Measurements from ENCODE around the gene WNK1. TPM values are rescaled to one million over a fixed set of nuclear protein-coding genes. Genes with fewer than 3 reads are reported as not detected.

WNK1 gene
- total RNA-seq, 4 donors from 2014 or later, result 153 to 220 (median 178) TPM

GRCh38 chr12:873954-874353 is 121.6 kb downstream of the WNK1 start:
- Histone ChIP-seq H3K4me3 (no peak overlapping the region), H3K36me3 (peaks cover 0 to 80% (median 0%) of the 10 kb centered on the region in 3 donors), H3K27me3 (no peaks in the 10 kb centered on the region), H3K9me3 (no peaks in the 10 kb centered on the region), H3K27ac (no peak overlapping the region), H3K4me1 (no peaks in the 10 kb centered on the region)
- no peak for DNase-seq (ENCODE audit: low spot score in 2 of 2)
- no peak for TF ChIP-seq EP300 (IDR thresholded peaks at IDR 0.05)
- TF ChIP-seq POLR2A (IDR thresholded peaks at IDR 0.05), result no peak
- TF ChIP-seq, protein P1, sequence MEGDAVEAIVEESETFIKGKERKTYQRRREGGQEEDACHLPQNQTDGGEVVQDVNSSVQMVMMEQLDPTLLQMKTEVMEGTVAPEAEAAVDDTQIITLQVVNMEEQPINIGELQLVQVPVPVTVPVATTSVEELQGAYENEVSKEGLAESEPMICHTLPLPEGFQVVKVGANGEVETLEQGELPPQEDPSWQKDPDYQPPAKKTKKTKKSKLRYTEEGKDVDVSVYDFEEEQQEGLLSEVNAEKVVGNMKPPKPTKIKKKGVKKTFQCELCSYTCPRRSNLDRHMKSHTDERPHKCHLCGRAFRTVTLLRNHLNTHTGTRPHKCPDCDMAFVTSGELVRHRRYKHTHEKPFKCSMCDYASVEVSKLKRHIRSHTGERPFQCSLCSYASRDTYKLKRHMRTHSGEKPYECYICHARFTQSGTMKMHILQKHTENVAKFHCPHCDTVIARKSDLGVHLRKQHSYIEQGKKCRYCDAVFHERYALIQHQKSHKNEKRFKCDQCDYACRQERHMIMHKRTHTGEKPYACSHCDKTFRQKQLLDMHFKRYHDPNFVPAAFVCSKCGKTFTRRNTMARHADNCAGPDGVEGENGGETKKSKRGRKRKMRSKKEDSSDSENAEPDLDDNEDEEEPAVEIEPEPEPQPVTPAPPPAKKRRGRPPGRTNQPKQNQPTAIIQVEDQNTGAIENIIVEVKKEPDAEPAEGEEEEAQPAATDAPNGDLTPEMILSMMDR (IDR thresholded peaks at IDR 0.05), result no peak
- WGBS, 2 donors, result 83 to 91% methylated on average over 2 of the region's 2 CpGs

DNA sequence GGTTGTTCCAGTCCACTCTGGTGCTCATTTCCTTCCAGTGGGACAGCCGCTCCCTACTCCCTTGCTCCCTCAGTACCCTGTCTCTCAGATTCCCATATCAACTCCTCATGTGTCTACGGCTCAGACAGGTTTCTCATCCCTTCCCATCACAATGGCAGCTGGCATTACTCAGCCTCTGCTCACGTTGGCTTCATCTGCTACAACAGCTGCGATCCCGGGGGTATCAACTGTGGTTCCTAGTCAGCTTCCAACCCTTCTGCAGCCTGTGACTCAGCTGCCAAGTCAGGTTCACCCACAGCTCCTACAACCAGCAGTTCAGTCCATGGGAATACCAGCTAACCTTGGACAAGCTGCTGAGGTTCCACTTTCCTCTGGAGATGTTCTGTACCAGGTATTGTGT is 127.3 kb downstream of the WNK1 start:
- H3K36me3 ChIP-seq, result peaks cover 16 to 88% (median 25%) of the 10 kb centered on the region in 3 donors
- H3K4me1 ChIP-seq, result no peaks in the 10 kb centered on the region
- TF ChIP-seq EP300 (IDR thresholded peaks at IDR 0.05) (no peak), POLR2A (IDR thresholded peaks at IDR 0.05) (no peak)
- TF ChIP-seq, protein P1 (IDR thresholded peaks at IDR 0.05), result no peak
- H3K27me3 ChIP-seq, result no peaks in the 10 kb centered on the region
- no peak for DNase-seq (ENCODE audit: low spot score in 2 of 2)
- H3K9me3 ChIP-seq, result no peaks in the 10 kb centered on the region
- 91 to 92% methylated on average over 5 of the region's 5 CpGs for WGBS, 2 donors
- H3K27ac ChIP-seq, result no peak overlapping the region
- no peak overlapping the region for H3K4me3 ChIP-seq

DNA sequence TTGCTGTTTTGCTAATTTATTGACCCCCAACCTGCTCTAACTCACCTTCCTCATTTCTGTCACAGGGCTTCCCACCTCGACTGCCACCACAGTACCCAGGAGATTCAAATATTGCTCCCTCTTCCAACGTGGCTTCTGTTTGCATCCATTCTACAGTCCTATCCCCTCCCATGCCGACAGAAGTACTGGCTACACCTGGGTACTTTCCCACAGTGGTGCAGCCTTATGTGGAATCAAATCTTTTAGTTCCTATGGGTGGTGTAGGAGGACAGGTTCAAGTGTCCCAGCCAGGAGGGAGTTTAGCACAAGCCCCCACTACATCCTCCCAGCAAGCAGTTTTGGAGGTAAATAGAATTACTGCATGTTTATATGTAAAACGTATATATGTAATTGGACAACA is 128.3 kb downstream of the WNK1 start:
- Histone ChIP-seq H3K27me3 (no peaks in the 10 kb centered on the region), H3K4me3 (no peak overlapping the region), H3K36me3 (peaks cover 16 to 92% (median 31%) of the 10 kb centered on the region in 3 donors), H3K9me3 (no peaks in the 10 kb centered on the region), H3K4me1 (no peaks in the 10 kb centered on the region), H3K27ac (no peak overlapping the region)
- TF ChIP-seq POLR2A (IDR thresholded peaks at IDR 0.05) (no peak), EP300 (IDR thresholded peaks at IDR 0.05) (no peak)
- TF ChIP-seq, protein P1 (IDR thresholded peaks at IDR 0.05), result no peak
- WGBS, 2 donors, result 83 to 89% methylated on average over 4 of the region's 4 CpGs
- DNase-seq (ENCODE audit: low spot score in 2 of 2), result no peak

DNA sequence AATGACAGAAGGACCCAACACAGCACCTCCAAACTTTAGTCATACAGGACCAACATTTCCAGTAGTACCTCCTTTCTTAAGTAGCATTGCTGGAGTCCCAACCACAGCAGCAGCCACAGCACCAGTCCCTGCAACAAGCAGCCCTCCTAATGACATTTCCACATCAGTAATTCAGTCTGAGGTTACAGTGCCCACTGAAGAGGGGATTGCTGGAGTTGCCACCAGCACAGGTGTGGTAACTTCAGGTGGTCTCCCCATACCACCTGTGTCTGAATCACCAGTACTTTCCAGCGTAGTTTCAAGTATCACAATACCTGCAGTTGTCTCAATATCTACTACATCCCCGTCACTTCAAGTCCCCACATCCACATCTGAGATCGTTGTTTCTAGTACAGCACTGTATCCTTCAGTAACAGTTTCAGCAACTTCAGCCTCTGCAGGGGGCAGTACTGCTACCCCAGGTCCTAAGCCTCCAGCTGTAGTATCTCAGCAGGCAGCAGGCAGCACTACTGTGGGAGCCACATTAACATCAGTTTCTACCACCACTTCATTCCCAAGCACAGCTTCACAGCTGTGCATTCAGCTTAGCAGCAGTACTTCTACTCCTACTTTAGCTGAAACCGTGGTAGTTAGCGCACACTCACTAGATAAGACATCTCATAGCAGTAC is 132.5 kb downstream of the WNK1 start:
- no peaks in the 10 kb centered on the region for H3K4me1 ChIP-seq
- no peak overlapping the region for H3K4me3 ChIP-seq
- no peak overlapping the region for H3K27ac ChIP-seq
- no peaks in the 10 kb centered on the region for H3K27me3 ChIP-seq
- 95 to 99% methylated on average over 5 of the region's 5 CpGs for WGBS, 2 donors
- H3K36me3 ChIP-seq, result peaks cover 18 to 100% (median 36%) of the 10 kb centered on the region in 3 donors
- no peak for DNase-seq (ENCODE audit: low spot score in 2 of 2)
- no peaks in the 10 kb centered on the region for H3K9me3 ChIP-seq
- TF ChIP-seq, protein P1 (IDR thresholded peaks at IDR 0.05), result no peak
- TF ChIP-seq EP300 (IDR thresholded peaks at IDR 0.05) (no peak), POLR2A (IDR thresholded peaks at IDR 0.05) (no peak)

DNA sequence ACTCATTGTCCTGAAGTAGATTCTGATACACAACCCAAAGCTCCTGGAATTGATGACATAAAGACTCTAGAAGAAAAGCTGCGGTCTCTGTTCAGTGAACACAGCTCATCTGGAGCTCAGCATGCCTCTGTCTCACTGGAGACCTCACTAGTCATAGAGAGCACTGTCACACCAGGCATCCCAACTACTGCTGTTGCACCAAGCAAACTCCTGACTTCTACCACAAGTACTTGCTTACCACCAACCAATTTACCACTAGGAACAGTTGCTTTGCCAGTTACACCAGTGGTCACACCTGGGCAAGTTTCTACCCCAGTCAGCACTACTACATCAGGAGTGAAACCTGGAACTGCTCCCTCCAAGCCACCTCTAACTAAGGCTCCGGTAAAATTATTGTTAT is 133.3 kb downstream of the WNK1 start:
- 89 to 97% methylated on average over 2 of the region's 2 CpGs for WGBS, 2 donors
- TF ChIP-seq, protein P1 (IDR thresholded peaks at IDR 0.05), result no peak
- TF ChIP-seq EP300 (IDR thresholded peaks at IDR 0.05) (no peak), POLR2A (IDR thresholded peaks at IDR 0.05) (no peak)

More for the DNA sequence above, 133.3 kb downstream of the WNK1 start:
- Histone ChIP-seq H3K27ac (no peak overlapping the region), H3K27me3 (no peaks in the 10 kb centered on the region), H3K9me3 (no peaks in the 10 kb centered on the region), H3K4me1 (no peaks in the 10 kb centered on the region), H3K36me3 (peaks cover 17 to 100% (median 38%) of the 10 kb centered on the region in 3 donors), H3K4me3 (no peak overlapping the region)
- no peak for DNase-seq (ENCODE audit: low spot score in 2 of 2)
